Measurements from ENCODE around the gene LTBP3.

Gene LTBP3

DNA sequence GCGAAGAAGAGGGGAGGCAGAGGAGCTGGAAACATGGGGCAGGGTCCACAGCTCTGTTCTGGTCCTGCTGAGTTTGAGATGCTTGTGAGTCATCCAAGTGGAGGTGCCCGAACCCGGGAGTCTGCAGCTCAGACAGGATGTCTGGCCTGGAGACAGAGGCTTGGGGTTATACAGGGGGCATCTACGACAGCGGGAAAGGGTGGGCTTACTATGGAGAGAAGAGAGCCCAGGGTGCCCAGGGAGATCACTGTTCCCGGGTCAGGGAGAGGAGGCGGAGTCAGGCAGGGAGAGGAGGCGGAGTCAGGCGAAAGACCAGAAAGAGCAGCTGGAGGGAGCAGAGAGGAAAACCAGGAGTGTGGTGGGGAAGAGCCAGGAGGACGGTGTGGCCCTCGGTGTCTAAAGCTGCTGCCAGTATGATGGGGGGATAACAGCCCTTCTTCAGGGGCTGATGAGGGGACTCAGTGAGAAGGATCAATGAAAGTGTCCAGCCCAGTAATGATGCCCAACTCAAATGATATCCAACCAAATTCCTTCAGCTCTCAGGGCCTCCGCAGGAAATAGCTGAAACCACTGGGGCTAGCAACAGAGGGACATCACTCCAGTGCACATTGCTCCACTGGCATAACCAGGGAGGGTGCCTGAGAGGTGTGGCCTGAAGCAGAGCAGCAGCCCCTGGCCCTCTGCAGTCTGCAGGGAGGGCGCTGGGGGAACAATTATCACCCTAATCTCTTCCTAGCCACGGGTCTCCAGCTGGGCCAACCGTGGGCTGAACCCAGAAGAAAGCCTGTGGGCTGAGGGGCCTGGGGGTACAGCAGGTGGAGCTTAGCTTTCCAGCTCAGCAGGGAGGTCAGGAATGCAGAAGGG is 2.6 kb upstream of the LTBP3 start:
- H3K27ac ChIP-seq (ENCODE audit: low read depth in 2 of 2, low read length in 2 of 2), result peak overlapping the region; percentile 16 to 52
- H3K4me3 ChIP-seq (ENCODE audit: low read length in 2 of 2), result no peak overlapping the region
- H3K36me3 ChIP-seq (ENCODE audit: control insufficient read depth in 2 of 2, insufficient read depth in 2 of 2, low read length in 2 of 2), result no peaks in the 10 kb centered on the region
- H3K27me3 ChIP-seq (ENCODE audit: control insufficient read depth in 2 of 2, insufficient read depth in 2 of 2, low read length in 2 of 2), result no peaks in the 10 kb centered on the region
- H3K9me3 ChIP-seq (ENCODE audit: control insufficient read depth in 2 of 2, low read length in 2 of 2), result no peaks in the 10 kb centered on the region
- no peak overlapping the region for H3K9ac ChIP-seq (ENCODE audit: low read depth in 1 of 2, low read length in 2 of 2)
- peaks cover 22 to 23% of the 10 kb centered on the region in 2 donors for H3K4me1 ChIP-seq (ENCODE audit: control insufficient read depth in 2 of 2, insufficient read depth in 2 of 2, low read length in 2 of 2)

DNA sequence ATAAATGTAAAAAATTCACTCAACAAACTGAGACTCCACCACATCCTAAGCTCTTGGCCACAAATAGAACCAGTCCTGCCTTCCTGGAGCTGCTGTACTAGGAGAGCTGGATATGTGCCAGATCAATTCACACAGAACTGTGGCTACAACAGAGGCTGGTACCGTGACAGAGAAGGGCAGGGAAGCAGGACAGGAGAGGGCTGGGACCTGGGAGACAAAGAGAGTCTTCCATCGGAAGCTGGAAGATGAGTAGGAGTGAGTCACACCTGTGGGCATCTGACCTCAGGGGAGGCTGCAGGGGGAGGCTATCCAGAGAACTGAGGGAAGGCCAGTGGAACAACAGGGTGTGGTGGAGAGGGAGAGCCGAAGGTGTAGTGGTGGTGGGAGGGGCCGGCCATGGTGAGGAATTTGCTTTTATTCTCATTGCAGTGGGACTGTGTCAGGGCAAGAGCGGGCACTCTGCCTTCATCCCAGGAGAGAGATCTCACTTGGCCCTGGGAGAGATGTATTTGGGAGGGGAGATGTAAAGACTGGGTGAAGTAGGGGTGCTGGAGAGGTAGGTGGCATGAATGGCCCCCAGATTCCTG is 1.9 kb upstream of the LTBP3 start:
- no peaks in the 10 kb centered on the region for H3K36me3 ChIP-seq (ENCODE audit: control insufficient read depth in 2 of 2, insufficient read depth in 2 of 2, low read length in 2 of 2)
- H3K4me1 ChIP-seq (ENCODE audit: control insufficient read depth in 2 of 2, insufficient read depth in 2 of 2, low read length in 2 of 2), result peaks cover 24 to 29% of the 10 kb centered on the region in 2 donors
- H3K27me3 ChIP-seq (ENCODE audit: control insufficient read depth in 2 of 2, insufficient read depth in 2 of 2, low read length in 2 of 2), result no peaks in the 10 kb centered on the region
- peak overlapping the region in 1 of 2 donors; percentile 32 for H3K9ac ChIP-seq (ENCODE audit: low read depth in 1 of 2, low read length in 2 of 2)
- no peak overlapping the region for H3K4me3 ChIP-seq (ENCODE audit: low read length in 2 of 2)
- no peaks in the 10 kb centered on the region for H3K9me3 ChIP-seq (ENCODE audit: control insufficient read depth in 2 of 2, low read length in 2 of 2)
- peak overlapping the region; percentile 16 to 52 for H3K27ac ChIP-seq (ENCODE audit: low read depth in 2 of 2, low read length in 2 of 2)

DNA sequence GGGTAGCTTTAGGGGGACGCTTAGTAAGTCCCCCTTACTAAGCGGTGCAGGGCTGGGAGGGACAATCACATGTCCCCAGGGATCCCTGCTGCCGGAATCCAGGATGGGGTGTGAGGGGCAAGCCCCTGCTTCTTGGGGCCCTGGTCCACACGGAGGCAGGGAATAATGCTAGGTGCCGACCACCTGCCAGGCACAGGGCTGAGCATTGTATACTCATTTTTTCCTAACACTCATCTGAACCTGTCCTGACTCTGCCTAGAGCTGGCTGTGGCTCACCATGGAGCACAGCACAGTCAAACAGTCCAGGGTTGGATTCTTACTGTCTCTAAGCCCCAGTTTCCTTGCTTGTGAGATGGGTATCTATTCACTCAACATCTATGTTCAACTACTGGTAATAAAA is 1.4 kb upstream of the LTBP3 start:
- Histone ChIP-seq H3K36me3 (ENCODE audit: control insufficient read depth in 2 of 2, insufficient read depth in 2 of 2, low read length in 2 of 2) (no peaks in the 10 kb centered on the region), H3K9me3 (ENCODE audit: control insufficient read depth in 2 of 2, low read length in 2 of 2) (no peaks in the 10 kb centered on the region), H3K27me3 (ENCODE audit: control insufficient read depth in 2 of 2, insufficient read depth in 2 of 2, low read length in 2 of 2) (no peaks in the 10 kb centered on the region), H3K4me1 (ENCODE audit: control insufficient read depth in 2 of 2, insufficient read depth in 2 of 2, low read length in 2 of 2) (peaks cover 24 to 29% of the 10 kb centered on the region in 2 donors), H3K4me3 (ENCODE audit: low read length in 2 of 2) (no peak overlapping the region), H3K27ac (ENCODE audit: low read depth in 2 of 2, low read length in 2 of 2) (peak overlapping the region in 1 of 2 donors; percentile 83), H3K9ac (ENCODE audit: low read depth in 1 of 2, low read length in 2 of 2) (no peak overlapping the region)

DNA sequence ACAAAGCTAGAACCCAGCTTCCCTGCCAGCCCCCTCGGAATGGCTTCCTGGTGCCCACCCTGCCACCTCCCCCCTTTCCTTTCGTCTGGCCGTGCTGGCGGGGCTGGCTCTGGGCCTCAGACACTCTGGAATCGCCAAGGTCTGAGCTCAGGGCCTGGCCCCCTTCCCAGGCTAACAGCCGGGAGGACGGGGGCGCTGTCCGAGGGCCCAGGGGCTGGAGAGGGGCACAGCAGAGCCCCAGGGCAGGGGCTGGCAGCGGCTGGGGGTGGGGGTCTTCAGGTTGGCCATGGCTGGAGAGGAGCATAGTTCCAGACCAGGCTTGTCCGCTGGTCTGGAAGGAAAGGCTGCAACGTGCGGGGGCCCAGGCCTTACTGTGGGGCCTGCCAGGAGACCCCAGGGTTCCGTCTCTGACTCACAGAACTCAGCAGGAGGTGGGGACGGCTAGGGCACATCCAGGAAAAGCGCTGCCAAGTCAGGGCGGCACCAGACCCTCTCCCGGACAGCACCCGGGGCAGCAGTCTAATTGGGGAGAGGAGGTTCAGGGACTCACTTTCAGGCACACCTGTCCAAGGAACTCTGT is 861 bp upstream of the LTBP3 start:
- Histone ChIP-seq H3K27ac (ENCODE audit: low read depth in 2 of 2, low read length in 2 of 2) (peak overlapping the region; percentile 70 to 83), H3K4me3 (ENCODE audit: low read length in 2 of 2) (peak overlapping the region; percentile 42 to 67), H3K9ac (ENCODE audit: low read depth in 1 of 2, low read length in 2 of 2) (peak overlapping the region; percentile 56 to 83), H3K36me3 (ENCODE audit: control insufficient read depth in 2 of 2, insufficient read depth in 2 of 2, low read length in 2 of 2) (no peaks in the 10 kb centered on the region), H3K4me1 (ENCODE audit: control insufficient read depth in 2 of 2, insufficient read depth in 2 of 2, low read length in 2 of 2) (peaks cover 26 to 29% of the 10 kb centered on the region in 2 donors), H3K27me3 (ENCODE audit: control insufficient read depth in 2 of 2, insufficient read depth in 2 of 2, low read length in 2 of 2) (no peaks in the 10 kb centered on the region), H3K9me3 (ENCODE audit: control insufficient read depth in 2 of 2, low read length in 2 of 2) (no peaks in the 10 kb centered on the region)

DNA sequence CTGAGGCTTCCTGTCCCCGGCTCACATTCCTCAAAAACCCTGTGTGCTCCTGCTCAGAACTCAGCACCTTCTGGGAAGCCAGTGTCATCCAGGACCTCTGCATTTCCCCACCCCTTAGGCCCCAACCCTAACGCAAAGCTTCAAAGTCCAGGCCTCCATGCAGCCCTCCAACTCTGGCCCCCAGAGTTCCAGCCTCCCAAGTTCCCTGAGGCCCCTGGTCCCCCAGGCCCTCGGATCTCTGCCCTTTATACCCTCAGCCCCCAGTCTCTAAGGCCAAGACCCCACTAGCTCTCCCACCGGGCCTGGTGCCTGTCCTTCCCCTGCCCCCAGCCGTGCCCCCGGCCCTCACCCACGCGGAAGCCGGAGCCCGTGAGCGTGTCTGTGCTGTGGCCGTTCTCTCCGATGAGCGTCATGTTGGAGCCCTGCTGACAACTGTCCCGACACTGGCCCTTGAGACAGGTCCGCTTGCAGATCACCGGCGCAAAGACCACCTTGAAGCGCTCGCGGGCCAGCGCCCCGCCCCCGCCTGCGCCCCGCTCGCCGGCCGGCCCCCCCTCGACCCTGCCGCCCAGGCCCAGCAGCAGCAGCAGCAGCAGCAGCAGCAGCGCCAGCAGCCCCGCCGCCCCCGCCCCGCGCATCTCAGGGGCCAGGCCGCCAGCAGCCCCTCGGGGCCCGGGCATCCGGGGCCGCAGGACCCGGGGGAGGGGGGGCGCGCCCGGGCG is 718 bp downstream of the LTBP3 start:
- no peaks in the 10 kb centered on the region for H3K27me3 ChIP-seq (ENCODE audit: control insufficient read depth in 2 of 2, insufficient read depth in 2 of 2, low read length in 2 of 2)
- H3K9ac ChIP-seq (ENCODE audit: low read depth in 1 of 2, low read length in 2 of 2), result peak overlapping the region in 1 of 2 donors; percentile 49
- no peaks in the 10 kb centered on the region for H3K9me3 ChIP-seq (ENCODE audit: control insufficient read depth in 2 of 2, low read length in 2 of 2)
- H3K4me1 ChIP-seq (ENCODE audit: control insufficient read depth in 2 of 2, insufficient read depth in 2 of 2, low read length in 2 of 2), result peaks cover 32 to 35% of the 10 kb centered on the region in 2 donors
- no peaks in the 10 kb centered on the region for H3K36me3 ChIP-seq (ENCODE audit: control insufficient read depth in 2 of 2, insufficient read depth in 2 of 2, low read length in 2 of 2)
- peak overlapping the region; percentile 21 to 43 for H3K4me3 ChIP-seq (ENCODE audit: low read length in 2 of 2)
- peak overlapping the region in 1 of 2 donors; percentile 83 for H3K27ac ChIP-seq (ENCODE audit: low read depth in 2 of 2, low read length in 2 of 2)

DNA sequence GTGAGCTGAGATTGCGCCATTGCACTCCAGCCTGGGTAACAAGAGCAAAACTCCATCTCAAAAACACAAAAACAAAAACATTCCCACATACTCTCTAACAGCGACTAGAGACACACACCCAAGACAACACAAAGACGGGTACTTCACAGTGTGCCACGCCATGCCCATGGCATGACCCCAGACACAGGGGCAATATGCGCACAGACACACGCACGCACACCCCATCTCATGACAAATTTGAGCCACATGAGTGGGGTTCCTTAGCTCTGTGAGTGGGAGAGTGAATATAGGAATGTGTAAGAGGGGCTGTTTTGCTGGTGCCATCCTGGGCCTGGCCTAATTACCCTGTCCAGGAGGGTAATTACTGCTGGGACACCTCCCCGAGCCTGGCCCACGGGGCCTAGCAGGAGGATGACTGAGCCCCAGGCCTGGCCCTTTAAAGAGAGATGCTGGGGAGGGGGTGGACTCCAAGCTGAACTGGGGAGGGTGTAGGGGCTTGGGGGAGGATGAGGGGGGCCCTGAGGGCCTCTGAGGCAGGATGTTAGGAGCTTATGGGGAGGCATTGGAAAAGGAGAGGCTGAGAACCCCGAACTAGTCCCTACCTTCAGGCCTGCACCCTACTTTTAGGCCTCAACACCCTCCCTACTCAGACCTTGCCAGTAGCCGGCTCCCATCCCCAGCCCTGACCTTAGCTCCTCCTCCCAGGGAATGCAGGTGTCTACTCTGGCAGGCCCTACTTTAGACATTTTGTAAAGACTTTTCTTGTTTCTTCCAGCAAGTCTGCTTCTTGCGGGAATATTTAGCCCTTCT is 1.5 kb downstream of the LTBP3 start:
- H3K4me1 ChIP-seq (ENCODE audit: control insufficient read depth in 2 of 2, insufficient read depth in 2 of 2, low read length in 2 of 2), result peaks cover 40 to 41% of the 10 kb centered on the region in 2 donors
- H3K9me3 ChIP-seq (ENCODE audit: control insufficient read depth in 2 of 2, low read length in 2 of 2), result no peaks in the 10 kb centered on the region
- no peaks in the 10 kb centered on the region for H3K27me3 ChIP-seq (ENCODE audit: control insufficient read depth in 2 of 2, insufficient read depth in 2 of 2, low read length in 2 of 2)
- peak overlapping the region in 1 of 2 donors; percentile 49 for H3K9ac ChIP-seq (ENCODE audit: low read depth in 1 of 2, low read length in 2 of 2)
- peak overlapping the region in 1 of 2 donors; percentile 83 for H3K27ac ChIP-seq (ENCODE audit: low read depth in 2 of 2, low read length in 2 of 2)
- peaks cover 0 to 3% of the 10 kb centered on the region in 2 donors for H3K36me3 ChIP-seq (ENCODE audit: control insufficient read depth in 2 of 2, insufficient read depth in 2 of 2, low read length in 2 of 2)
- H3K4me3 ChIP-seq (ENCODE audit: low read length in 2 of 2), result peak overlapping the region; percentile 21 to 43

DNA sequence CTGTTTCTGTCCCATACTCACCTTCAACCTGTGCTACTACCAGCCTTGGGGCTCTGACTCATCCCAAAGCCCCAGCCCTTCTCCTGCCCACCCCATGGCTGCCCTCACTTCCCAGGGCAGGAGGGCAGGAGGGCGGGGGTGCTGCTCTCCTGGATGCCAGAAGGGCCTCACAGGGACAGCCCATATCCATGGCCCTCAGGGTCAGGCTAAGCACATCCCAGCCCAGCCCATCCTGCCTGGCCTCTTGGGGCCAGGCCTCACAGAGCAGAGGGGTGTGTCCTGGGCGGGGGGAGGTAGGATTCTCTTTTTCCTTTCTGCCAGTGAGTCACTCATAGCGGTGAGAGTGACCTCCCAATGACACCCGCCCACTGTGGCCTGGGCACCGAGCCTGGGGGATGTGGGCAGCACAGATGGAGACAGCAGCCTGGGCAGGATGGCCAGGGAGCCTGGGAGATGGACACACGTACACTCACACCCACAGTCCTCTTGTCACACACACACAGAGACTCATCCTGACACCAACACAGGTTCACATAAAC is 2.4 kb downstream of the LTBP3 start:
- Histone ChIP-seq H3K9ac (ENCODE audit: low read depth in 1 of 2, low read length in 2 of 2) (no peak overlapping the region), H3K36me3 (ENCODE audit: control insufficient read depth in 2 of 2, insufficient read depth in 2 of 2, low read length in 2 of 2) (peaks cover 0 to 3% of the 10 kb centered on the region in 2 donors), H3K4me3 (ENCODE audit: low read length in 2 of 2) (no peak overlapping the region), H3K9me3 (ENCODE audit: control insufficient read depth in 2 of 2, low read length in 2 of 2) (no peaks in the 10 kb centered on the region), H3K27me3 (ENCODE audit: control insufficient read depth in 2 of 2, insufficient read depth in 2 of 2, low read length in 2 of 2) (no peaks in the 10 kb centered on the region), H3K4me1 (ENCODE audit: control insufficient read depth in 2 of 2, insufficient read depth in 2 of 2, low read length in 2 of 2) (peaks cover 45 to 46% of the 10 kb centered on the region in 2 donors), H3K27ac (ENCODE audit: low read depth in 2 of 2, low read length in 2 of 2) (no peak overlapping the region)

DNA sequence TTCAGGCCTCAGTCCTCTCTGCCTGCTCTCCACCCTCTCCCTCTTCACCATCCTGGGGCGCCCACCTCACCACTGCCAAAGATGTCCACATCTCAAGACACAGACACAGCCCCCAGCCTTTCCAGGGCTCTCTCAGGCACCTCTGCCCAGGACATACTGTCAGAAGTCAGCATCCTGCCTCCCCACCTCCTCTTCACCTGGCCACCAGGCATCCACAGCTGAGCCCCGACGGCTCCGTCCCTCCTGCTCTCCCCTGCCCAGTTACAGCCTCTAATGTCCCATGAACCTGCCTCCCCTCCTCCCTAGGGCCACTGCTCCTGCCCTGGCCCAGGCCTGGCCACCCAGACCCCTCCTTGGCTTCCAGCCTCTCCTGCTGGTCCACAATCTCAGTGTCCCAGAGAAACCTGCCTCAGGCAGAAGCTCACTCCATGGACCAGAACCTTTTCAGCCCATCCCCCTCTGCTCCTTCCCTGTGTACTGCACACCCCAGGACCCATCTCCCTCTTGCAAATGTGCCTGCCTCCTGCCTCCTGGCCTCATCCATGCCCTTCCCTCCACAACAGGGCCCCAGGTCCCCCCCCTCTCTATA is 3.2 kb downstream of the LTBP3 start:
- H3K4me3 ChIP-seq (ENCODE audit: low read length in 2 of 2), result no peak overlapping the region
- H3K27me3 ChIP-seq (ENCODE audit: control insufficient read depth in 2 of 2, insufficient read depth in 2 of 2, low read length in 2 of 2), result no peaks in the 10 kb centered on the region
- H3K9ac ChIP-seq (ENCODE audit: low read depth in 1 of 2, low read length in 2 of 2), result no peak overlapping the region
- H3K9me3 ChIP-seq (ENCODE audit: control insufficient read depth in 2 of 2, low read length in 2 of 2), result no peaks in the 10 kb centered on the region
- H3K27ac ChIP-seq (ENCODE audit: low read depth in 2 of 2, low read length in 2 of 2), result no peak overlapping the region
- H3K36me3 ChIP-seq (ENCODE audit: control insufficient read depth in 2 of 2, insufficient read depth in 2 of 2, low read length in 2 of 2), result peaks cover 0 to 3% of the 10 kb centered on the region in 2 donors
- peaks cover 37 to 38% of the 10 kb centered on the region in 2 donors for H3K4me1 ChIP-seq (ENCODE audit: control insufficient read depth in 2 of 2, insufficient read depth in 2 of 2, low read length in 2 of 2)

All from mucosa of rectum (tissue), 2 donors.